COLO829 (cell line): Measurements from ENCODE around the gene SLC38A3.

Experiments
- DNase-seq: peaks from one replicate; pipeline ENCODE4 v3.0.0; 2012; ENCODE audit warnings: low spot score

The SLC38A3 gene

GRCh38 chr3:50267280-50267913 lies 62.3 kb downstream of the SLC38A3 start:
- DNase-seq: no peak

- DNase-seq: no peak
These were observed 63.2 kb downstream of the SLC38A3 start for GRCh38 chr3:50268276-50268675.

- DNase-seq: peak; percentile 88
These were observed 63.8 kb downstream of the SLC38A3 start, which contains the start of gene SEMA3B for GRCh38 chr3:50268703-50269451. SEMA3B (plus strand) TSS chr3:50269147; CDS start chr3:50269241, 94 bp downstream.

GRCh38 chr3:50269460-50269859 lies 64.4 kb downstream of the SLC38A3 start:
- no peak for DNase-seq

- DNase-seq: no peak
These were observed 64.9 kb downstream of the SLC38A3 start for GRCh38 chr3:50269977-50270413.

- no peak for DNase-seq
These were observed 65.6 kb downstream of the SLC38A3 start for GRCh38 chr3:50270422-50271224.
